ENCODE results near the gene HOXA4. TPM values are rescaled to one million over a fixed set of nuclear protein-coding genes. Genes with fewer than 3 reads are reported as not detected.

The HOXA4 gene
- total RNA-seq, 1 donor from 2014 or later: 6.8 TPM

DNA sequence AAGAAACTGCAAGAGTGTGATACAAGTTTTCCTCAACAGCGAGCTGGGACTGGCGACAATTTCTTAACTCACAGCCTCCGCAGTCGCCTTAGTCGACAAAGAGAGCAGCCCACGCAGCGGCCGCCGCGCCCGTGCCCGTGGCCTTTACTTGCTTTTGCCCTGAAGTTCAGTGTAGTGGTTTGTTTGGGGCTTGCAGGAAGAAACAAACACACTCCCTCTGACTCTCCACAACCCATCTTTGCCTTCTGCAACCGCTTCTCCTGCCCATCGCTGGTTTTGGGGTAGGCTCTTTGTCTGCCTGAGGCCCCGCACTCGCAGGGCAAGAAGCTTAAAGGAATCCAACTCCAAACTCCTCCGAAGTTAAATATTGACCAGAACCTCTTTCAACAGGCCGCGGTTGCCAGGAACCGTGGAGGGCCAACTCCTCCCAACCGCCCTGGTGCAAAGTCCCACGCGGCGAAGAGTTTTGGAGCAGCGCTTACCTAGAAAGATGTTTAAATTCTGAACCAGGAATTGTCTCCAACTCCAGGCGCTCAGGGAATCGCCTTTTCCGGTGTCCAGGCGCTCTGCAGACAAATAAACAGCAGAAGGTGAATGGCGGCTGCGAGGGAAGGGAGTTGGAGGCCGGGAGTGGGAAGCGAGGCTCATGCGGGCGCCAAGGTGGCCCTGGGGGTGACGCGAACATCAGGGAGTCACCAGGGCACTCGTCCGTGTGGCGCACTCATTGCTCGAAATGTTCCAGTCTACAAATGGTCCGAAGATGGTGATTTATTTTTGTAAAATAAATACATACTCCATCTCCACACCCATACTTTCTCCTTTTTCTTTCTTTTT, 8.3 kb downstream of the HOXA4 start:
- DNase-seq (ENCODE audit: extremely low read depth, low read depth, low spot score): no peak

DNA sequence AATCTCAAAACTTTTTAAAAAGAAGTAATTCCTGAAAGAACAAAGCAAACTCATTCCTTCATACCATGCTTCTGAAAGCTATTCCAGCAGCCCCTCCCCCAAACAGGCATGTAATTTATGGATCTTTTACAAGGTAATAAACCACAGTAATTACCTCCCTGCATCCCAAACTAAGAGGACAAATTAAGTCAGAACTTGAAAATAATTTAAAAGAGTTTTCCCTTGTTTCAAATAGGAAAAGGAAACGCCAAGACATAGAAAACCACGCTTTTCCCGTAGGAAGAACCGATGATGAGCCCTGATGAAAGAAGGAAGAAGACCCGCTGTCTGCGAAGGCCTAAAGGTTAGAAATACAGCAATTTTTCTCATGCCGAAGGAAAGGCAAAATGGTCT, 8.9 kb downstream of the HOXA4 start:
- DNase-seq (ENCODE audit: extremely low read depth, low read depth, low spot score): no peak

DNA sequence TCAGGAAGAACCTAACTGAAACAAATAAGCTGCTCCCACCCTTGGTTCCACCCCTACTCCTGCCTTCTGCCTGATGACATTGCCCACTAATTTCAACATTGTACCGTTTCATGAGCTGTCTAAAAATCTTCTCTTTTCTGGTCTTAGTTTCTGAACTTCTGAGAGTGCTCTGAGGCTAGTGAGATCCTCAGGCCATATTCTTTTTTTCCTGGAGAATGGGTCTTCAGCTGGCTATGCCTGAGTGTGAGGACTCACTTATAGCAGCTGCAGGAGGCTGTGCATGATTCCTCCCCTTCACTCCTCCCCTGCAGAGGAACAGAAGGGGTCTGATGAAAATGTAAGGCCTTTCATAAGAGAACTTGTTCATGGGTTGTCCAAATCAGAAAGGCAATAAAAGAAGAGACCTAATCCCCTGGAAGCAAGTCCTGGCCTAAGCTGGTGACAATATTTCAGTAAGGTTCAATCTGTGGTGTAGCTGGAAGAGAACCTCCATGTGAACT, 11.1 kb downstream of the HOXA4 start:
- no peak for DNase-seq (ENCODE audit: extremely low read depth, low read depth, low spot score)

DNA sequence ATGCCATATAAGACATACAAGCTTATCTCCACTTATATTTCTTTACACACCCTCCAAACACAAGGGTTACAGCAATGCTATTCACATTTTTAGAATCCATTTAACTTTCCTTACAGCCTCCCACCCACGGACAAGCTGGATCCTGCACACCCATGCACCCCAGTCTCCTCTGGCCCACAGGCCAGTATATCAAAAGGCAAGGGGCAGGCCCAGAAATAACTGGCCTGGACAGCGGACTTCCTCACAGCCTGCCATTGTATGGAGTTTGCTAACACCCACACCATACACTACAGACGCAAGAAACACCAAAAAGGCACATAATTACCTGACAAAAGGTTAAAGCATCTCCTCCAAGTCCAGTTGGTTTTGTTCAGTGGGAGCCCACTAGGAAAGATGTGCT, 12.0 kb downstream of the HOXA4 start:
- no peak for DNase-seq (ENCODE audit: extremely low read depth, low read depth, low spot score)

DNA sequence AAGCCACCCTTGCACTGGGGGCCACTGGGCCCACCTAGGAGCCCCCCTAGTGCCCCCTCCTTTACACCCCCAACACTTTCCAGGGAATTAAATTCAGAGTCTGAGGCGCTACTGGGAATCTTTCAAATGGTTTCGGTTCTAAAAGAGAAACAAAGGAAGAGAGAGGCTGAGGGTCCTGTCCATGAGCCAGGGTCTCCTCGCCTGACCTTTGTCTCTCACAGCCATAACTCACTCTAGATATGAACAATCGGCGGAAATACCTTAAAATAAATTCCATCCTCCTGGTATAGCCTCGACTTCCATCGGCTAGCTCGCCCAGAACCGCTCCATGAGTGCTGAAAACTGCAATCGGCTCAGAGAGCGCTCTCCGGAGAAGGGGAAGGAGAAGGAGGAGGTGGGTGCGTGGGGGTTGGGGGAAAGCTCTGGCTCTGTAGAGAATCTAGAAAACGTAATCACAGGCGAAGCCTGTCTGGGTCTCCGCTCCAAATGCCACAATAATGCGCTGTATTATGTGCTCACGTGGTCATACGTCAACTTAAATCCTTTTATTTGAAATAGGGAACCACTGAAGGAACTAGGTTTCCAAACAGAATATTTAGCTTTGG, 12.6 kb downstream of the HOXA4 start:
- DNase-seq (ENCODE audit: extremely low read depth, low read depth, low spot score): no peak

DNA sequence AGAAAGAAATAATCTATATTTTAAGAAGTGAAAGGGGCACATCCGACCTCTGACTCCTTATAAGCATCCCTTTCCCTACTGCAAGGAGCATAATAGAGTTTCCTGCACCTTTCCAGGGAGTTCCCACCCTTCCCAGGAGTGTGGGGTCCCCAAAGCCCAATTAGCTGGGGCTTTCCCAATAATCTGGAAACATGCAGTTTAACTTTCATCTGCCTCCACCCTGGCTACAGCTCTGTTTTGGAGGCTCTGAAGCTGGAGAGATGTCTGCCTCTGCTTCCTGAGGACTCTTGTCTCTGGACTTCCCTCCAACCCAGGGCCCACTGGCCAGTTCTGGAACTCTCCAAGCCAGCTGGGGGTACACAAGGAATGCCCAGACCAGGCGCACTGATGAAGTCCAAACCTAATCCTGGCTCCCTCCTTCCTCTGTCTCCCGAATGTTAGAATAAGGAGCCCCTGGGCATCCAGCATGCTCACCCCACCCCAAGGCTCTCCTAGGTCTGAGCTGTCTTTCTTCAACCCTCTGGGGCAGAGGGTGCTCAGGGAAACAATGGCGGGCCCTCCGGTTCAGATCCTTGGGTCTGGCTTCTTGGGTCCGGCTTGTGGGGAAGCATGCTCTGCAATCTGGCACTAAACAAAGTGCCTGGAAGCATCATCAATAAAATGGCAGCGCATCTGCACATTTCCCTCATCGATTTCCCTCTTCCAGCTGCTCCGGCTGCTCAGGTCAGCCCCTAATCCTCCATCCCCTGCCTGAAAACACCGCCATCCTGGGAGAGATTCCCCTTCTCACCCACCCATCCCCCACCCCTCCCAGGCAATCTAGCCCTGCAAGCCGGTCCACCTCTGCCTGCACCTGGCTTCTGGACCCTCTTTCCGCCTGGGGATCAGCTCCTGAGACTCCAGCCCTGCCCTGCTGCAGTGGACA, 13.3 kb downstream of the HOXA4 start:
- DNase-seq (ENCODE audit: extremely low read depth, low read depth, low spot score): no peak

DNA sequence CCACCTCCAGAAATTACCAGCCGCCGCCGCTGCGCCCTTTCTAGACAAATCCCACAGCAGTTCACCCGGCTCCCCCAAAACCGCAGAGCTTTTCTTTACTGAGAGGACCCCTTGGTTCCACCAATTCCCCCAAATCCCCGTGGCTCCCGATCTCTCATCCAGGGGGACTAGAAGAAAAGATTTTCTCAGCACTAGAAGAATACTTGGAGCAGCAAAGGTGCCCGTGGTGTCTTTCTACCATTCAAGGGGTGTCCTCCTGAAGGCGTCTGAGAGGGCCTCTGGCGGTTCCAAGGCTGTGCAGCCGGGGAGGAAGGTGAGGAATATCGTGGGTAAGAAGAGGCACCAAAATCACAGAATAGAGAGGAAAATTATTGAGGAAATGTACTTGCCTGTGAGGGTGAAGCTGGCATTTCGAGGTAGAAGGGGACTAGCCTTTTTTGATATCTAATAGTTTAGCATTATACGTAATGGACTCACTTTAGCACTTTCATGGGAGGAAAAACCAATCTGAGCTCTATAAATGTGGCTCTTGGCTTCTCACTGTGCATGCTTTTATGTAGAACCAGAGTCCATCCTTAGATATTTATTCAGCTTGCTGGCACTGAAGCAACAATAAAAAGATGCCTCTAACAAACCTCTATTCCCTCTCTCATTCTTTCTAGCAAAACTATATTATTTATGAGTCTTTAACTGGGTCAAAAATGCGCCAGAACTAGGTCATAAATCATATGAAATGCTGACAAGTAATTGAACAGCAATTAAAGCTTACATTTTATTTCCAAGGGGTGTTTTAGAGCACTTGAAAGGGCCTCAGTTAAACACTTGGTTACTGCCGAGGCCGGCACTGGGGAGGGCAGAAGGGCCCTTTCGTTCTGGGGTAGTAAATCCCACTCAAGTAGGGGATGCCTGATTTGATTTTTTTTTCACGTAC, 14.3 kb downstream of the HOXA4 start:
- no peak for DNase-seq (ENCODE audit: extremely low read depth, low read depth, low spot score)

DNA sequence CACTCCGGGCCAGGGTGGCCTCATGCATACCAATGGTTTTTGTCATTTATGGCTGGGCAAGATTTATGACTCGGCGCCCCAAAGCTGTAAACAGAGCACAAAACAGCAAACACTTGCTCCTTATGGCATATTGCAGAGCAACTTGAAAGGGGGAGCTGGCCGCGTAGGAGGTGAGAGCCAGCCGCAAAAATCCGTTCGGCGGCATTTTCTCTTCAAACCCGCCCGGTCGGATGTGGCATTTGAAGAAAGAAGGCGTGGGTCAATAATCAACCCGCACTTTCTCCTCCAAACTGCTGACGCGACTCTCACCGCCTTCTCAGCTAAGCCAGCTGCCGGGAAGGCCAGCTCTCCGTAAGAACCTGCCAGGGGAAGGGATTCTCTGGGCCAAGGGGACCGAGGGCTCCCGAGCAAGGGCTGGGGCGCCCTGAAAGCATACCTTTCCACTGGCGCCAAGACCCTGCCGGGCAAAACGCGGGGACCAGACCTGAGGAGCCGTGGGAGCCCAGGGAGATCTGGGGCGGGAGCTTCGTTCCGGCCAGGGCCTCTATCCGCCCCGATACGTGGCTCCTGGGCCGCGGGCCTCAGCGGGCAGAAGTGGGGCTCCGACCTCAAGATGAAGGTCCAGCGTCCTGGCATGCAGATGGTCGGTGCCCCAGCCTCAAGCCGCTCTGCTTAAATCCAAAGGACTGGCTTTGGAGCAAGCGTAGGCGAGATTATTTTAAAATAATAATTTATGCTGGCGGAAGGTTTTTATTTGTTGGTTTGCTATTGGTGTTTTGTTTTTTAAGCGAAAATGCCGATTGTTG, 15.1 kb downstream of the HOXA4 start:
- no peak for DNase-seq (ENCODE audit: extremely low read depth, low read depth, low spot score)

DNA sequence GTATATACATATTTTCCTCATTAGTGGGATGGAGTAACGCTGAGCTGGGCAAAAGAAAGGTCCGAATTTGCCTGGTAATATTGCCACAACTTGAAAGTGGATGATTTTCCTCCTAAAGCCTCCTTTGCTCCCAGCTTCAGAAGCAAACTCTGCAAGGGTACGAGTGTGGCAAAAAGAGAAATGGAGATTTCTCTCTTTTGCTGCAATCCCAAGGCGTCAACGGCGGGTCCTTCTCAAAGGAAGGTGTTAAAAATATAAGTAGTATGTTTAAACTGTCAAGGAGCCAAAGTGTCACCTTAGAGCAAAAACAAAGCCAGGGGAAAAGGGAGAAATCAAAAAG, 15.7 kb downstream of the HOXA4 start:
- no peak for DNase-seq (ENCODE audit: extremely low read depth, low read depth, low spot score)

DNA sequence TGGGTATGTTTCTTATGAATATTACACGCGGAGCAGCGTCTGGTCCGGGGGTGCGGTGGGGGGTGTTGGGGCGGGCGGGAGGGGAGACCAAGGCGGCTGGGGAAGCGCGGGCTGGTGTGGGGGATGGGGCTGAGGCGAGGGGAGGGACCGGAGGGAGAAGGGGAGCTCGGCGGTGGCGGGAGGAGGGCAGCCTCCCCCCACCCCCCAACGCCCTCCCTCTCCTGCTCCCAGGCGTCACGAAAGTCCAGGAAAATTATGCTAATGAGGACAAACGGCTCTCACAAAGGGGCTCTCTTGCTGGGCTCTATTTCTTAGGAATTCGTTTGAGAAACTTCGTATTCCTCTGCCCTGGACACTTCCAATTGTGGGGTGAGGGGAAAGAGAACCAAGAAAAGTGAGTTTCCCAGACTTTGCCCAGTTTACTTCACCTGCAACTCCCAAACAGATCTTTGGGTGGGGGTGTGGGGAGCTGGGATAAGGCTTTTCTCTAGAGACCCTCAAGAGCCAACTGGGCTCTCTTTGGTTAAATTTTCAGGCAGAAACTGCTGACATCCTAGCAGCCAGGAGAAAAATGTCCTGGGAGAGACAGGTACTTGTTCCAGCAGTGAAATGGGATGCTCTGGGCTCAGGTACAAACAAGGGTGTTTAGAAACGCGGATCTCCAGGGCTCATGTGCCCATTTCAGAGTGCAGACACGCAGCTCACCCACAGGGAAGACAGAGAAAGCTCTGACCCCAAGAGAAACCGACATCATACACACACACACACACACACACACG, 16.4 kb downstream of the HOXA4 start:
- DNase-seq (ENCODE audit: extremely low read depth, low read depth, low spot score): no peak

DNA sequence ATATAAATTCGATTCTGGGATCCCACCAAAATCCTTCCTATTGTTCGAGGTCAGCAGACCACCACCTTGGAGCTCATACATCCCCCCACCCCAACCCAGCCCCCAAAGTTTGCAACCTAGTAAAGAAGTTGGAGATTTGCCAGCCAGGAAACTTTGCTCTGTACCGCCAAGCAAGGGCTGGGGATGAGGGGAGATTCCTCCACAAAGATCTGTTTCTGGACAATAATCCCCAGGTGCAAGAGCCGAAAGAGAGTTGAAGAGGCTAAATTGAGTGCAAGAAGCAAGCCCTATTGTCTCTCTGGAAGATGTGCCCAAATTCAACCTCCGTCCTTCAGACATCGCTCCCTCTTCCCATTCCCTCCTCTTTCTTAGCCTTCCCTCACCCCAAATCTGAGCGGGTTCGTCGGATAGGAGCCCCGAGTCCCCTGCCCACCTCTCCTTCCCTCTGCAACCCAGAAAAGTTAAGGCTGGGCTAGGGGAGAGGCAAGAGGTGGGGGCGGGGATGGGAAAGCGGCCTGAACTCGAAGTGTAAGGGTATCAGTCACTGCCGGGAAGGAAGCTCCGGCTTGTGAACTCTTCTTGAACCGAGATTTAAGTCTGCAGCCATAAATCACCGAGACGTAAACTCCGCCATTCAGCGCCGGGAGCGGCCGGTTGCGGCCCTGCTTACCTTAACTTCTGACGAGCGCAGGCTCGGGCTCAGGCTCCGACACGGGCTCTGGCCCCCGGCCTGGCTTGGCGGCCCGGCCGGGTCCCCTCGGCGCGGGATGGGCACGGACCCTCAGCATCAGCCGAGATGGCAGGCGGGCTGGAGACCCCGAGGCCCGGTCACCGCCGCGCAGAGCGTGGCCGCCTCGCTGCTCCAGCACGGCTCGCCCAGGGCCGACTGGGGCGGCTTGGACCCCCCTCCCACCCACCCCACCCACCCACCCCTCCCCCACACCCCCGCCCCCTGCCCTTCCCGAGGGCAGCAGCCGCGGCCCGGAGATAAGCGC, 17.3 kb downstream of the HOXA4 start:
- DNase-seq (ENCODE audit: extremely low read depth, low read depth, low spot score): no peak

DNA sequence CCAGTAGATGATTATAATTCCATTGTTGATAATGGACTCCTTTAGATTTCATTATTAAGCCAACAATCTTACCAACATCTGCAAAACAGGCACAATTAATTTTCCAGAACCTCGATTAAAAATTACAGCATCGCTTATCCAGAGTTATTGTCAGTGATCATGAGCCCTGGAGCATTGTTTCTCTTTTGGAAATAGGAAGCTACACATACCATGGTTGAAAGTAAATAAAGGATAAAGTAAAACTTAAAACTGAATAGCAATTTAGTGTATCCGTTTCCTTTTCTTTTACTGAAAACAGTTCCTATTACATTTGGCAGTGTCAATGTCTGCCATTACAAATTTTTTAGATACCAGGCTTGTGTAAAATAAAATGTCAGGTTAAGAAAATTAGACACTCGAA, 18.2 kb downstream of the HOXA4 start:
- no peak for DNase-seq (ENCODE audit: extremely low read depth, low read depth, low spot score)

DNA sequence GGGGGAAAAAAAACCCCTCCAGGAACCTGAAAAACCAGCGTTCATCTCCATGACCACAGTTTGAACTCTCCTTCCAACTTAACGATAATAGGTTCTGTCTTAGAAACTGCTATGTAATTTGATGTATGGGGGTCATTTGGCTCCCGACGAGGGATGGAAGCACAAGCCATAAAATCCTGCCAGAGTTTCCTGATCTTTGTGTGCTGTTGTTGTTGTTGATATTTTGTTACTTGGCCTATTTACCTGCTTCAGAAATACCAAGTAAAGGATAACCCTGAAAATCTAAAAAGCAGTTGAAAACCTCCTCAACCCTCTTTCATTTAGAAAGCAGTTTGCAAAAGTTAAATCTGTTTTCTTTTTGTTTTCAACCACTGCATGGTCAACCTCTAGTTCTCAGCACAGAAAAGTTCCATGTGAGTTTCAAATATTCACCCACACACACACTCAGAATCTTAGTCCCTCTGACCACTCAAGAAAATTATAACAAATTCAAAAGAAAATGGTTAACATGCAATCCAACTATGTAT, 18.7 kb downstream of the HOXA4 start:
- no peak for DNase-seq (ENCODE audit: extremely low read depth, low read depth, low spot score)

DNA sequence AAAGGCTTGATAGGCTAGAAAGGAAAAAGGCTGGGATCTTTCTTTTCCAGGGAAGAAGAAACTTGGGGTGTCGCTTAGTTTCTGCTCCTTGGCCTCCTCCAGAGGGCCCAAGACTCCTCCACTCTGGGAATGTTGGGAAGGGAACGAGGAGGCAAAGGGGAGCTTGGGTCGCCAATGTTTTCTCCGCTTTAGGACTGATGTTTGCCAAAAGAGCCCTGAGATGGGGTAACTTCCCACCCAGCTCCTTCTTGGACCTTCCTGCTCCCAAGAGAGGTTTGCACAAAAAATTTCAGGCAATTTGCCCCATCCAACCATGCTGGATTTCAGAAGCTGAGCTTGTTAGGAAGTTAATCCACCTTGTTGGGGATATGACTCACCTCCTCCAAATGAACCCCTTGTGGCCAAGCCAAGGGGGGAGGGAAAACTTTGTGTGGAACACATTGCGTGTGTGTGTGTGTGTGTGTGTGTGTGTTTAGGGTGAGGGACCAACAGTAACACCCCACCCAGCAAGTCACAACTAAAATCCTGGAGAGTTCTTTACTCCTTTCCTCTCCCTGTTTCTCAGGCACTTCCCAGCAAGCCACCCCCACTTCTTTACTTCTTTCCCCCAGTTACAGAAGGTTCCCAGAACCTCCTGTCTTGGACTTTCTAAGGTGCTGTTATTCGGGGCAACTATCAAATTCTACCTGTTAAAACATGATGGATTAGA, 19.4 kb downstream of the HOXA4 start:
- DNase-seq (ENCODE audit: extremely low read depth, low read depth, low spot score): no peak

DNA sequence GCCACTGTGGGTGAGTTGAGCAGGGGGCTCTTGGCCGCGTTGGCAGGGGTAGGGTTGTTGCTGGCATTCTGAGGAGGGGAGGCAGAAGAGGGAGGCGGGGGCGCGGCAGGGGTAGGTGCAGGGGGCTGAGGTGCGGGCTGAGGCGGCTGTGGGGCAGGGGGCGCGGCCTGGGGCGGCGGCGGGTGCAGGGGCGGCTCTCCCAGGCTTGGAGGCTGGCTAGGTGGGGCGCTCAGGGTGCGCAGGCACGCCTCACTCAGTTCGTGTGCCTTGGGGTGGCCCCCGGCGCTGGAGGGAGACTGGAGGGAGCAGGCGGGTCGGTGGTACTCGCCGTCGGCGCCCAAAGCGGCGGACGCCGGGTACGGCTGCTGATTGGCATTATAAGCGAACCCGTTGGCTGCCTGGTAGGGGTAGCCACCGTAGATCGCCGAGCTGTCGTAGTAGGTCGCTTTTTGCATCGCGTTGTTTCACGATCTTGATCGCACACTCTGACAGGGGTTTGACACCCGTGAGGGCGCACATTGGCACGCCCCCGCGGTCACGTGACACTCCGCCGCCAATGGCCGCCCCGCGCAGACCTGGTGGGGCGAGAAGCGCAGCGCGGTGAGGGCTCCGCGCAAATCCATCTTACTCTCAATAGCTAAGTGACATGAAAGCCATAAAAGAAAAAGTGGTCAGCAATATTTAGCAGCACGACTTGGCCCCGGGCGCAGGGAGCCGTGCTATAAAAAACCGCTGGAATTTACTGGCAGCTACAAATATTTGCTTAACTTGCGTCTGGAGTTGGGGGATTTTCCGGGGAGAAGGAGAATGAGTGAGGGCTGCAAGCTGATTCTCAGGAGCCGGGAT, 20.1 kb downstream of the HOXA4 start:
- DNase-seq (ENCODE audit: extremely low read depth, low read depth, low spot score): no peak

Data from glomerular endothelial cell (primary cell).